Endothelial cell (in vitro differentiated cells): Measurements from ENCODE around the gene COL26A1. TPM values are rescaled to one million over a fixed set of nuclear protein-coding genes. Genes with fewer than 3 reads are reported as not detected.

Source experiments
- DNase-seq: peaks from one replicate; pipeline ENCODE4 v3.0.0; 2021; ENCODE audit warnings: low spot score
- H3K27ac Mint-ChIP-seq: one replicate; pipeline ENCODE4 v1.8.0; 2021; ENCODE audit warnings: mixed read lengths, inconsistent platforms; ENCODE audit not compliant: unreplicated experiment
- H3K27me3 Mint-ChIP-seq: one replicate; pipeline ENCODE4 v1.8.0; 2021; ENCODE audit warnings: mild to moderate bottlenecking, moderate library complexity, mixed read lengths, inconsistent platforms; ENCODE audit not compliant: unreplicated experiment
- H3K36me3 Mint-ChIP-seq: one replicate; pipeline ENCODE4 v1.8.0; 2021; ENCODE audit warnings: mild to moderate bottlenecking, low read depth, mixed read lengths, inconsistent platforms; ENCODE audit not compliant: unreplicated experiment
- H3K4me1 Mint-ChIP-seq: one replicate; pipeline ENCODE4 v1.8.0; 2021; ENCODE audit warnings: mild to moderate bottlenecking, mixed read lengths, inconsistent platforms; ENCODE audit not compliant: unreplicated experiment
- H3K4me3 Mint-ChIP-seq: one replicate; pipeline ENCODE4 v1.8.0; 2021; ENCODE audit warnings: mild to moderate bottlenecking, mixed read lengths, inconsistent platforms; ENCODE audit not compliant: unreplicated experiment
- H3K9me3 Mint-ChIP-seq: one replicate; pipeline ENCODE4 v1.8.0; 2021; ENCODE audit warnings: mixed read lengths, inconsistent platforms; ENCODE audit not compliant: unreplicated experiment
- total RNA-seq: library from RNA; stranded (reverse); fragmentation: NEBNext Ultra II Directional; extraction: Animal tissue kit (Norgen Biotek cat#: 25700); gene quantifications from one replicate; pipeline ENCODE4 v1.2.1, GENCODE V29; 2021; ENCODE audit not compliant: unreplicated experiment
- TF ChIP-seq, protein P1 (sequence below): fragments of 200-600 bp; sonication (generic); IDR thresholded peaks from one replicate; pipeline ENCODE4 v1.5.0; 2021; ENCODE audit warnings: antibody characterized with exemption; ENCODE audit not compliant: unreplicated experiment

COL26A1 gene
- total RNA-seq, 1 donor from 2014 or later, result 6.1 TPM

DNA sequence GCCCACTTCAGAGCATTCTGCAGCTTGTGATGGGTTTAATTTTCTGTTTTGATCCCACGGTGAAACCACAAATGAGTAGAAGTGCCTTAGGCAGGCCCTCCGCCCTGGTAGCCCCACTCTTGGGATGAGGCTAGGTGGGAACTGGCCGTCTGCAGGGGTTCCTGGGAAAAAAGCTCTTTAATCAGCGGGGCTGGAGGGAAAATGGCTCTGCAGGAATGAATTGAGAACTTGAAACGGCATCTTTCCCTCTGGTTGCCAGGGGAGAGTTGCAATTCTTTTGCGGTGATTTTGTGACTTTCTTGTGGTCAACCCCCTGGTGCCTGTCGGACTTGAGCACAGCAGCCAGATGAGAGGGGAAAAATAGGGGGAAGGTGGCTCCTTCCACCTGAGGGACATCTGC is 32.7 kb downstream of the COL26A1 start:
- Mint-ChIP-seq H3K4me1 (peaks cover 11% of the 10 kb centered on the region), H3K9me3 (no peaks in the 10 kb centered on the region), H3K36me3 (no peaks in the 10 kb centered on the region), H3K27ac (no peak overlapping the region), H3K27me3 (peaks cover 11% of the 10 kb centered on the region), H3K4me3 (no peak overlapping the region)
- TF ChIP-seq, protein P1, sequence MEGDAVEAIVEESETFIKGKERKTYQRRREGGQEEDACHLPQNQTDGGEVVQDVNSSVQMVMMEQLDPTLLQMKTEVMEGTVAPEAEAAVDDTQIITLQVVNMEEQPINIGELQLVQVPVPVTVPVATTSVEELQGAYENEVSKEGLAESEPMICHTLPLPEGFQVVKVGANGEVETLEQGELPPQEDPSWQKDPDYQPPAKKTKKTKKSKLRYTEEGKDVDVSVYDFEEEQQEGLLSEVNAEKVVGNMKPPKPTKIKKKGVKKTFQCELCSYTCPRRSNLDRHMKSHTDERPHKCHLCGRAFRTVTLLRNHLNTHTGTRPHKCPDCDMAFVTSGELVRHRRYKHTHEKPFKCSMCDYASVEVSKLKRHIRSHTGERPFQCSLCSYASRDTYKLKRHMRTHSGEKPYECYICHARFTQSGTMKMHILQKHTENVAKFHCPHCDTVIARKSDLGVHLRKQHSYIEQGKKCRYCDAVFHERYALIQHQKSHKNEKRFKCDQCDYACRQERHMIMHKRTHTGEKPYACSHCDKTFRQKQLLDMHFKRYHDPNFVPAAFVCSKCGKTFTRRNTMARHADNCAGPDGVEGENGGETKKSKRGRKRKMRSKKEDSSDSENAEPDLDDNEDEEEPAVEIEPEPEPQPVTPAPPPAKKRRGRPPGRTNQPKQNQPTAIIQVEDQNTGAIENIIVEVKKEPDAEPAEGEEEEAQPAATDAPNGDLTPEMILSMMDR, result no peak
- DNase-seq, result no peak

DNA sequence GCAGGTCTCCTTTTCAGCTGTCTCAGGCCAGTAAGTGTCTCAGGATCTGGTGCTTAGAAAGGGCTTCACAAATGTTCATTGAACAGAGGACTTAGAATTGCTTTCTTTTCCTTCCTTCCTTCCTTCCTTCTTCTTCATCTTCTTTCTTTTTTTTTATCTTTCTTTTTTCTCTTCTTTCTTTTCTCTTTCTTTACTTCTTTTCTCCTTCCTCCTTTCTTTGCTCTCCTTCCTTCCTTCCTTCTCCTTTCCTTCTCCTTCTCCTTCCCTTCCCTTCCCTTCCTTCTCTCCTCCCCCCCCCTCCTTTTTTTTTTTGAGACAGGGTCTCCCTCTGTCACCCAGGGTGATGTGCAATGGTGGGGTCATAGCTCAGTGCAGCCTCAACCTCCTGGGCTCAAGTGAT is 34.6 kb downstream of the COL26A1 start:
- H3K9me3 Mint-ChIP-seq, result no peaks in the 10 kb centered on the region
- H3K4me1 Mint-ChIP-seq, result peaks cover 8% of the 10 kb centered on the region

DNA sequence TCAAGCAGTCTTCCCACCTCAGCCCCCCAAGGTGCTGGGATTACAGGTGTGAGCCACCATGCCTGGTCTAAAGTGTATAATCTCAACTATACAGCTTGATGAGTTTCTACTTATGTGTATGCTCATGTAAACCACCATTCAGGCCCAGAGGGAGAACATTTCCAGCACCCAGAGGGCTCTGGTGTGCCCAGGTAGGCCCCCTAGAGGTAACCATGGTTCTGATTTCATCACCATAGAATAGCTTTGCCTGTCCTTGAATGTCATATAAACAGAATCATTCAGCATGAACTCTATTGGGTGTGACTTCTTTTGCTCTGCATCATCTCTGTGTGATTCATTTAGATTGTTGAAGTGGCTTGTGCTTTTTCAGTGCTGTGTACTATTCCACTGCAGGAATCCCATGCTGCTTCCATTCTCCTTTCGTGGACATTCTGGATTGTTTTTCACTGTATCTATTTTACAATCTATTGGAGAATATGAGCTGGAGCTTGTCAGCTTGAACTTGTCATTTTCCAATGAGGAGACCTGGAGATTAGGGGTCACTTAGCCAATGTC is 35.2 kb downstream of the COL26A1 start:
- Mint-ChIP-seq H3K27me3 (peaks cover 13% of the 10 kb centered on the region), H3K27ac (no peak overlapping the region), H3K9me3 (no peaks in the 10 kb centered on the region), H3K4me1 (peaks cover 8% of the 10 kb centered on the region), H3K36me3 (no peaks in the 10 kb centered on the region), H3K4me3 (no peak overlapping the region)
- no peak for DNase-seq
- TF ChIP-seq, protein P1, result no peak

More for the DNA sequence above, 34.6 kb downstream of the COL26A1 start:
- no peak for DNase-seq
- H3K27me3 Mint-ChIP-seq, result peaks cover 13% of the 10 kb centered on the region
- no peaks in the 10 kb centered on the region for H3K36me3 Mint-ChIP-seq
- TF ChIP-seq, protein P1, result no peak
- H3K27ac Mint-ChIP-seq, result no peak overlapping the region
- H3K4me3 Mint-ChIP-seq, result no peak overlapping the region

DNA sequence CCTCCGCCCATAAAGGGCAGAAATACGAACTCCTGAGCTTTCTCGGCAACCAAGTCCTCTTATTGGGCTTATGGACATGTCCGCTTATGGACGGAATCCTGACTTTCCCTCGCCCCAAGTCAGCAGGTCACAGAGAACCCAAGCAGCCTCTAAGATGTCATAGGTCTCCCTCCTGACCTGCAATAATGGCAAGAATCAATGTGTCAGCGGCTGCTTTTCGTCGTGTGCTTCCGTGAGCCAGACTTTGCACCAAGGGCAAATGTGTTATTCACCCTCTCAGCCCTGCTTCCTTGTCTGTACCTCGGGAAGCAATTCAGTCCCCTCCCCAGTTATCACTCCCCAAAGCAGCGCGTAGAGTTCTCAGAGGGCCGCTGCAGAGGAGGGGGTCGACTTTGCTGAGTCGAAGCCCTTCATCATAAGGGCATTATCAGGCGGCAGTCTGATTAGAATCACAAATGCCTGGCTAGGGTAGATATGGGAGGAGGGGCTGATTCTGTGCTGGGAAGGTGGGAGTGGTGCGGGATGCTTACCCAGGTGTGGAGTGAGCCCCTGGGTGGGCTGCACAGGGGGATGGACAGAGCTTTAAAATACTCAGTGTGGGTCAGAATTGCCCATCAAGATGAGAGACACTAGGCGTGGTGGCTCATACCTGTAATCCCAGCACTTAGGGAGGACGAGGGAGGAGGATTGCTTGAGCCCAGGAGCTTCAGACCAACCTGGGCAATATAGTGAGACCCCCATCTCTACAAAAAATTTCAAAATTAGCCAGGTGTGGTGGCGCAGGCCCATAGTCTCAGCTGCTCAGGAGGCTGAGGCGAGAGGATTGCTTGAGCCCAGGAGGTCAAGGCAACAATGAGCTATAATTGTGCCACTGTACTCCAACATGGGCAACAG is 36.0 kb downstream of the COL26A1 start:
- Mint-ChIP-seq H3K27ac (no peak overlapping the region), H3K9me3 (no peaks in the 10 kb centered on the region), H3K27me3 (peaks cover 15% of the 10 kb centered on the region), H3K36me3 (no peaks in the 10 kb centered on the region), H3K4me1 (peaks cover 8% of the 10 kb centered on the region), H3K4me3 (no peak overlapping the region)
- TF ChIP-seq, protein P1, result no peak
- DNase-seq, result no peak

DNA sequence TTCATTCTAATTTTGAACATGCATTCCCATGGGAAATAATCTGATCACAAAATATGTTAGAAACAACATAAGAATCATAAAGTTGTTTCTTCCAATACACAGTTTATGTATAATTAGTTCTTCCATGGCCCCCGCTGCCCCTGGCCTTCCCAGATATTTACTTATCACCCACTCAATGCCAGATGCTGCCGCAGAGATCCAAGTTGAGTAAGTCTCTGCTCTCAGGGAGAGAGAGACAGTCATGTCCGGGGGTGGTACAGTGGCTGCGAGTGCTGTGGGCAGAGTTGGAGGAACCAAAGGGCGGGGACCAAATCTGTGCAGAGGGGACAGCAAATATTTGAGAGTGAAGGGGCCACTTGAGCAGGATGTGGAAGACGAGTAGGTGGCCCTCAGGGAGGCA is 37.1 kb downstream of the COL26A1 start:
- TF ChIP-seq, protein P1, result no peak
- Mint-ChIP-seq H3K4me1 (peaks cover 8% of the 10 kb centered on the region), H3K27ac (no peak overlapping the region), H3K36me3 (no peaks in the 10 kb centered on the region), H3K27me3 (peaks cover 15% of the 10 kb centered on the region), H3K4me3 (no peak overlapping the region), H3K9me3 (no peaks in the 10 kb centered on the region)
- no peak for DNase-seq
